Neural cell (in vitro differentiated cells): ENCODE data around the gene THYN1. TPM values are rescaled to one million over a fixed set of nuclear protein-coding genes. Genes with fewer than 3 reads are reported as not detected.

Experiments
- H2AFZ ChIP-seq: fragments of 200-600, 300-800 bp; sonication (generic), shearing (Covaris generic); 2 replicates; pipeline ENCODE4 v1.6.0; 2014; ENCODE audit warnings: low read depth, mild to moderate bottlenecking, antibody characterized with exemption, low read length, moderate library complexity
- H3F3A ChIP-seq: fragments of 200-600 bp; shearing (Covaris generic); 2 replicates; pipeline ENCODE4 v1.6.1; 2016; ENCODE audit warnings: mild to moderate bottlenecking, moderate library complexity, mixed read lengths, antibody characterized with exemption, low read length; ENCODE audit not compliant: insufficient read depth, poor library complexity, severe bottlenecking
- H3K27ac ChIP-seq: fragments of 200-600, 300-800 bp; sonication (generic), shearing (Covaris generic); 2 replicates; pipeline ENCODE4 v1.5.1; 2014; ENCODE audit warnings: mild to moderate bottlenecking, low read length, moderate library complexity
- H3K27me3 ChIP-seq: fragments of 300-800, 200-600 bp; sonication (generic), shearing (Covaris generic); 2 replicates; pipeline ENCODE4 v1.6.0; 2014; ENCODE audit warnings: mild to moderate bottlenecking, low read depth, low read length, moderate library complexity; ENCODE audit not compliant: insufficient read depth
- H3K36me3 ChIP-seq: fragments of 300-800, 200-600 bp; sonication (generic), shearing (Covaris generic); 2 replicates; pipeline ENCODE4 v1.5.1; 2014; ENCODE audit warnings: mild to moderate bottlenecking, antibody characterized with exemption, low read length, moderate library complexity; ENCODE audit not compliant: insufficient read depth
- H3K4me2 ChIP-seq: fragments of 300-800, 200-600 bp; sonication (generic), shearing (Covaris generic); 2 replicates; pipeline ENCODE4 v1.6.0; 2014; ENCODE audit warnings: mild to moderate bottlenecking, low read length
- H3K4me3 ChIP-seq: fragments of 300-800, 200-600 bp; sonication (generic), shearing (Covaris generic); 2 replicates; pipeline ENCODE4 v1.5.1; 2014; ENCODE audit warnings: mild to moderate bottlenecking, low read length, moderate library complexity
- H3K79me2 ChIP-seq: fragments of 200-600 bp; shearing (Covaris generic); replicated peaks from 2 replicates; pipeline ENCODE4 v1.6.0; 2014; ENCODE audit warnings: mild to moderate bottlenecking, low read length, moderate library complexity; ENCODE audit not compliant: insufficient read depth
- H3K9ac ChIP-seq: fragments of 300-800, 200-600 bp; sonication (generic), shearing (Covaris generic); 2 replicates; pipeline ENCODE4 v1.6.1; 2016; ENCODE audit warnings: mild to moderate bottlenecking, low read length, mixed read lengths
- H3K9me2 ChIP-seq: fragments of 200-600 bp; shearing (Covaris generic); 2 replicates; pipeline ENCODE4 v1.6.1; 2016; ENCODE audit warnings: mild to moderate bottlenecking, low read length, mixed read lengths; ENCODE audit not compliant: insufficient read depth
- H3K9me3 ChIP-seq: fragments of 200-600, 300-800 bp; sonication (generic), shearing (Covaris generic); 2 replicates; pipeline ENCODE4 v1.6.1; 2016; ENCODE audit warnings: mild to moderate bottlenecking, mixed run types, low read length, moderate library complexity, mixed read lengths
- H4K20me1 ChIP-seq: fragments of 200-600 bp; shearing (Covaris generic); 2 replicates; pipeline ENCODE4 v1.6.1; 2016; ENCODE audit warnings: mild to moderate bottlenecking, mixed run types; ENCODE audit not compliant: insufficient read depth
- CTCF ChIP-seq: fragments of 450-650 bp; IDR thresholded peaks from 2 replicates; pipeline ENCODE4 v1.5.1; 2014; ENCODE audit warnings: antibody characterized with exemption, mild to moderate bottlenecking, moderate library complexity; ENCODE audit not compliant: poor library complexity, severe bottlenecking
- EP300 ChIP-seq: fragments of 450-650 bp; conservative IDR thresholded peaks from 2 replicates; pipeline ENCODE4 v1.6.1; 2014; ENCODE audit warnings: antibody characterized with exemption, mild to moderate bottlenecking, moderate library complexity; ENCODE audit not compliant: poor library complexity, severe bottlenecking
- EZH2 ChIP-seq: fragments of 200-600, 300-800 bp; shearing (Covaris generic), sonication (generic); IDR thresholded peaks from 2 replicates; pipeline ENCODE4 v1.6.1; 2014; ENCODE audit warnings: antibody characterized with exemption, low read length, borderline replicate concordance, mild to moderate bottlenecking; ENCODE audit not compliant: insufficient read depth, poor library complexity, severe bottlenecking
- MXI1 ChIP-seq: fragments of 450-650 bp; conservative IDR thresholded peaks from 2 replicates; pipeline ENCODE4 v1.6.1; 2014; ENCODE audit warnings: antibody characterized with exemption, mild to moderate bottlenecking; ENCODE audit not compliant: poor library complexity, severe bottlenecking
- POLR2AphosphoS5 ChIP-seq: IDR thresholded peaks from 2 replicates; pipeline ENCODE4 v1.6.1; 2012
- RAD21 ChIP-seq: fragments of 450-650 bp; conservative IDR thresholded peaks from 2 replicates; pipeline ENCODE4 v1.6.1; 2014; ENCODE audit warnings: antibody characterized with exemption, mild to moderate bottlenecking, moderate library complexity
- REST ChIP-seq: IDR thresholded peaks from 2 replicates; pipeline ENCODE4 v1.6.1; 2012; ENCODE audit warnings: borderline replicate concordance
- SMC3 ChIP-seq: fragments of 450-650 bp; conservative IDR thresholded peaks from 2 replicates; pipeline ENCODE4 v1.6.1; 2014; ENCODE audit warnings: antibody characterized with exemption, mild to moderate bottlenecking, moderate library complexity; ENCODE audit not compliant: poor library complexity
- TAF1 ChIP-seq: IDR thresholded peaks from 2 replicates; pipeline ENCODE4 v1.6.1; 2012; ENCODE audit warnings: low read depth
- polyA plus RNA-seq: library from polyadenylated mRNA; depleted of rRNA; stranded (reverse); fragments of >200 nt; gene quantifications from 2 replicates; pipeline ENCODE4 v1.2.3, GENCODE V29; 2014

THYN1 gene
- polyA plus RNA-seq, 1 donor from 2014 or later: 164 TPM

- Histone ChIP-seq H3K9me3 (no peaks in the 10 kb centered on the region), H4K20me1 (no peaks in the 10 kb centered on the region), H3K27me3 (no peaks in the 10 kb centered on the region), H2AFZ (no peak overlapping the region), H3K4me2 (no peak overlapping the region), H3F3A (no peaks in the 10 kb centered on the region), H3K36me3 (peaks cover 14% of the 10 kb centered on the region), H3K9ac (no peak overlapping the region), H3K79me2 (no peaks in the 10 kb centered on the region), H3K4me3 (no peak overlapping the region), H3K27ac (no peak overlapping the region), H3K9me2 (no peaks in the 10 kb centered on the region)
- TF ChIP-seq SMC3: no peak
- TF ChIP-seq EZH2: no peak
- TF ChIP-seq CTCF: no peak
- no peak for TF ChIP-seq TAF1
- no peak for TF ChIP-seq REST
- no peak for TF ChIP-seq RAD21
- TF ChIP-seq EP300: no peak
- TF ChIP-seq MXI1: no peak
- no peak for TF ChIP-seq POLR2AphosphoS5
These were observed 12.6 kb downstream of the THYN1 start for GRCh38 chr11:134240592-134240991.

DNA sequence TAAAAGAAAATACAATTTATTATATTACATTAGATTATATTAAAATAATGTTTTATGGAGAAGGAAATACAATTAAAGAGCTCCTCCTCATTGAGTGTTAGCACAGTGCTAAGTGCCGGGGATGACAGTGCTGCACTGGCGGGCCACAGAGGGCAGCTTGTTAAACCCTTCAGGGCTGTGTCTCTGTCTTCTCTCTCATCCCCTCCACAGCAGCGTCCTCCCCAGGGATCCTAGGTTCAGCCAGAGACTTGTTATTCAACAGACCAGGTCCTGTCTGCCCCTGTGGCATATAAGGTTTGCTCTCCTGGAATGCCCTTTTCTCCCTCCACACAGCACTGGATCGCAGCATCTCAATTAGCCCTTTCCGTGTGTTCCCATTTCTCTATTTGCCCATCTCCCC is 14.2 kb downstream of the THYN1 start:
- Histone ChIP-seq H3K36me3 (peaks cover 12% of the 10 kb centered on the region), H3K79me2 (no peaks in the 10 kb centered on the region), H3F3A (no peaks in the 10 kb centered on the region), H2AFZ (no peak overlapping the region), H4K20me1 (no peaks in the 10 kb centered on the region), H3K27ac (no peak overlapping the region), H3K9me3 (no peaks in the 10 kb centered on the region), H3K4me2 (no peak overlapping the region), H3K9ac (no peak overlapping the region), H3K4me3 (no peak overlapping the region), H3K27me3 (no peaks in the 10 kb centered on the region), H3K9me2 (no peaks in the 10 kb centered on the region)
- TF ChIP-seq TAF1 (no peak), EP300 (no peak), REST (no peak), RAD21 (no peak), CTCF (no peak), MXI1 (no peak), POLR2AphosphoS5 (no peak)
